ENCODE results near the gene CACNB3.

GRCh38 chr12:48831257-48831656 lies 13.0 kb downstream of the CACNB3 start:
- TF ChIP-seq, protein P1, sequence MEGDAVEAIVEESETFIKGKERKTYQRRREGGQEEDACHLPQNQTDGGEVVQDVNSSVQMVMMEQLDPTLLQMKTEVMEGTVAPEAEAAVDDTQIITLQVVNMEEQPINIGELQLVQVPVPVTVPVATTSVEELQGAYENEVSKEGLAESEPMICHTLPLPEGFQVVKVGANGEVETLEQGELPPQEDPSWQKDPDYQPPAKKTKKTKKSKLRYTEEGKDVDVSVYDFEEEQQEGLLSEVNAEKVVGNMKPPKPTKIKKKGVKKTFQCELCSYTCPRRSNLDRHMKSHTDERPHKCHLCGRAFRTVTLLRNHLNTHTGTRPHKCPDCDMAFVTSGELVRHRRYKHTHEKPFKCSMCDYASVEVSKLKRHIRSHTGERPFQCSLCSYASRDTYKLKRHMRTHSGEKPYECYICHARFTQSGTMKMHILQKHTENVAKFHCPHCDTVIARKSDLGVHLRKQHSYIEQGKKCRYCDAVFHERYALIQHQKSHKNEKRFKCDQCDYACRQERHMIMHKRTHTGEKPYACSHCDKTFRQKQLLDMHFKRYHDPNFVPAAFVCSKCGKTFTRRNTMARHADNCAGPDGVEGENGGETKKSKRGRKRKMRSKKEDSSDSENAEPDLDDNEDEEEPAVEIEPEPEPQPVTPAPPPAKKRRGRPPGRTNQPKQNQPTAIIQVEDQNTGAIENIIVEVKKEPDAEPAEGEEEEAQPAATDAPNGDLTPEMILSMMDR (IDR thresholded peaks at IDR 0.05) = no peak
- TF ChIP-seq EZH2 (IDR thresholded peaks at IDR 0.05) (no peak), EZH2phosphoT487 (IDR thresholded peaks at IDR 0.05) (no peak)

All from neural progenitor cell (in vitro differentiated cells).